Neuronal stem cell (in vitro differentiated cells): ENCODE measurements around the gene MXI1.

Experiments
- DNase-seq: peaks from one replicate; pipeline ENCODE4 v3.0.0-alpha.2; 2013; ENCODE audit warnings: low spot score
- H2AFZ ChIP-seq: one replicate; pipeline ENCODE4 v1.6.1; 2013; ENCODE audit warnings: mild to moderate bottlenecking, low read length, inconsistent platforms
- H2AK5ac ChIP-seq: 2 replicates; pipeline ENCODE4 v1.6.1; 2013; ENCODE audit warnings: low read depth, mild to moderate bottlenecking, inconsistent platforms, low read length, moderate library complexity, mixed read lengths
- H2BK120ac ChIP-seq: 2 replicates; pipeline ENCODE4 v1.6.1; 2013; ENCODE audit warnings: low read depth, mild to moderate bottlenecking, inconsistent platforms, low read length, moderate library complexity, mixed read lengths
- H2BK12ac ChIP-seq: one replicate; pipeline ENCODE4 v1.6.1; 2013; ENCODE audit warnings: low read length, inconsistent platforms
- H2BK15ac ChIP-seq: 2 replicates; pipeline ENCODE4 v1.6.1; 2013; ENCODE audit warnings: mild to moderate bottlenecking, low read length, inconsistent platforms, mixed read lengths
- H2BK5ac ChIP-seq: one replicate; pipeline ENCODE4 v1.6.1; 2013; ENCODE audit warnings: inconsistent platforms, mild to moderate bottlenecking, low read length, moderate library complexity
- H3K14ac ChIP-seq: one replicate; pipeline ENCODE4 v1.6.1; 2013; ENCODE audit warnings: low read length, inconsistent platforms
- H3K18ac ChIP-seq: 2 replicates; pipeline ENCODE4 v1.6.1; 2013; ENCODE audit warnings: low read length, inconsistent platforms
- H3K23ac ChIP-seq: 2 replicates; pipeline ENCODE4 v1.6.1; 2013; ENCODE audit warnings: low read depth, mild to moderate bottlenecking, mixed read lengths, low read length, inconsistent platforms; ENCODE audit not compliant: poor library complexity
- H3K27ac ChIP-seq: replicated peaks from 3 replicates; pipeline ENCODE4 v1.5.1; 2013; ENCODE audit warnings: low read length, inconsistent platforms
- H3K27me3 ChIP-seq, 3 experiments: 2 replicates each; pipeline ENCODE4 v1.6.1; 2013; ENCODE audit warnings: low read length in 3 of 3, mild to moderate bottlenecking in 2 of 3, inconsistent platforms in 1 of 3, low read depth in 1 of 3, mixed read lengths in 1 of 3, moderate library complexity in 1 of 3; ENCODE audit not compliant: control insufficient read depth in 3 of 3, insufficient read depth in 3 of 3
- H3K36me3 ChIP-seq, 2 donors: replicated peaks in 1 of 2; 2 replicates each; pipeline ENCODE4 v1.6.1; 2013; ENCODE audit warnings: low read length in 2 of 2; ENCODE audit not compliant: control insufficient read depth in 2 of 2, insufficient read depth in 2 of 2
- H3K4ac ChIP-seq: 2 replicates; pipeline ENCODE4 v1.6.1; 2013; ENCODE audit warnings: inconsistent platforms, mild to moderate bottlenecking, low read length, moderate library complexity
- H3K4me1 ChIP-seq, 2 donors: 1 replicate in 1 of 2; 2 replicates in 1 of 2; pipeline ENCODE4 v1.6.1; 2013; ENCODE audit warnings: low read length in 2 of 2, low read depth in 1 of 2; ENCODE audit not compliant: control insufficient read depth in 2 of 2, insufficient read depth in 1 of 2
- H3K4me2 ChIP-seq: one replicate; pipeline ENCODE4 v1.6.1; 2013; ENCODE audit warnings: mild to moderate bottlenecking, low read length, inconsistent platforms; ENCODE audit not compliant: insufficient read depth, poor library complexity, severe bottlenecking
- H3K4me3 ChIP-seq, 2 donors: 2 replicates each; pipeline ENCODE4 v1.5.1; 2013; ENCODE audit warnings: low read length in 2 of 2, mild to moderate bottlenecking in 2 of 2, inconsistent platforms in 1 of 2, moderate library complexity in 1 of 2
- H3K79me1 ChIP-seq: one replicate; pipeline ENCODE4 v1.6.1; 2013; ENCODE audit warnings: low read depth, mild to moderate bottlenecking, inconsistent platforms, low read length, moderate library complexity
- H3K9ac ChIP-seq: one replicate; pipeline ENCODE4 v1.6.1; 2013; ENCODE audit warnings: mild to moderate bottlenecking, low read depth, low read length, inconsistent platforms; ENCODE audit not compliant: poor library complexity
- H3K9me3 ChIP-seq, 2 donors: replicated peaks in 1 of 2; 2 replicates each; pipeline versions ENCODE3 to v1.6.1; 2013; ENCODE audit warnings: low read length in 2 of 2, mild to moderate bottlenecking in 2 of 2, inconsistent platforms in 1 of 2, low read depth in 1 of 2, mixed read lengths in 1 of 2, moderate library complexity in 1 of 2; ENCODE audit not compliant: control insufficient read depth in 2 of 2, insufficient read depth in 1 of 2
- H4K8ac ChIP-seq: one replicate; pipeline ENCODE4 v1.6.1; 2013; ENCODE audit warnings: low read depth, mild to moderate bottlenecking, inconsistent platforms, low read length, moderate library complexity
- H4K91ac ChIP-seq: one replicate; pipeline ENCODE4 v1.6.1; 2013; ENCODE audit warnings: low read length, low read depth, mild to moderate bottlenecking, inconsistent platforms; ENCODE audit not compliant: poor library complexity
- WGBS, 2 donors: extraction: QIAGEN DNeasy Blood & Tissue Kit; methylation state at CpG; one replicate each; pipeline ENCODE4 v1.1.7; 2013; ENCODE audit warnings: missing lambda C conversion rate in 2 of 2, mixed read lengths in 1 of 2; ENCODE audit not compliant: insufficient read length in 2 of 2, insufficient replicate concordance in 1 of 2; ENCODE audit errors: extremely low coverage in 2 of 2; 5-methylcytosine and 5-hydroxymethylcytosine counted together

MXI1 gene

GRCh38 chr10:110307805-110308204, 100.4 kb downstream of the MXI1 start:
- no CpG with 5 or more reads among the region's 4 CpGs for WGBS, 2 donors

DNA sequence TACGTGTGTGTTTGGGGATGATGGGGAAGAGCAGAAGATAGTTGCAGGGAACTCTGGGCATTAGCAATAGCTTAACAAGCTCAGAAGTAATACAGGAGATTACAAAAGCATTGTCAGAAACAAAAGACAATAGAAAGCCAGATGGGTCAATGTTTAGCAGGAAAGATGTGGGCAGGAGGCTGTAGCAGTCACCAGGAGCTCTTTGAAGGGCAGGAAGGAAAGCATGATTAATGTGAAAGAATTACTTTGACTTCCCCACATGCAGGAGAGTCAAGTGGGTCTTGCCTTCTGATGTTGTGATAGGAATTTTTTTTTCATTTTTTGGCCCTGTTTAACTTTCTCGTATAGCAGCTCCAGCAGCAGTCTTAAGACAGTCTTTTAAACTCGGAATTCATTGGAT, 103.3 kb downstream of the MXI1 start:
- Histone ChIP-seq H3K23ac (no peak overlapping the region), H2BK5ac (no peak overlapping the region)
- 100% methylated on average over 1 of the region's 3 CpGs; no CpG with 5 or more reads in 1 of the 2 donors for WGBS, 2 donors

More at GRCh38 chr10:110307805-110308204, 100.4 kb downstream of the MXI1 start:
- H3K27me3 ChIP-seq, result no peaks in the 10 kb centered on the region
- H3K4me3 ChIP-seq, result no peak overlapping the region
- H3K4me1 ChIP-seq, result peaks cover 2 to 6% of the 10 kb centered on the region in 2 donors
- H2AFZ ChIP-seq, result no peak overlapping the region
- H3K9me3 ChIP-seq, result no peaks in the 10 kb centered on the region
- no peak overlapping the region for H2AK5ac ChIP-seq
- H4K8ac ChIP-seq, result no peak overlapping the region
- no peak for DNase-seq
- H3K36me3 ChIP-seq, result peaks cover 0 to 8% of the 10 kb centered on the region in 2 donors
- no peak overlapping the region for H2BK120ac ChIP-seq
- H2BK15ac ChIP-seq, result no peak overlapping the region
- no peak overlapping the region for H3K4ac ChIP-seq
- H2BK12ac ChIP-seq, result no peak overlapping the region
- H3K79me1 ChIP-seq, result peaks cover 1% of the 10 kb centered on the region
- no peak overlapping the region for H3K23ac ChIP-seq
- H4K91ac ChIP-seq, result no peak overlapping the region
- no peak overlapping the region for H3K14ac ChIP-seq
- H3K18ac ChIP-seq, result no peak overlapping the region
- H3K9ac ChIP-seq, result no peak overlapping the region
- no peak overlapping the region for H3K4me2 ChIP-seq
- H3K27ac ChIP-seq, result no peak overlapping the region
- no peak overlapping the region for H2BK5ac ChIP-seq

GRCh38 chr10:110311357-110311949, 104.0 kb downstream of the MXI1 start:
- Histone ChIP-seq H3K27me3 (peaks cover 0 to 4% (median 0%) of the 10 kb centered on the region in 3 experiments), H3K4me3 (no peak overlapping the region), H2BK5ac (no peak overlapping the region), H2AK5ac (no peak overlapping the region), H2BK15ac (no peak overlapping the region), H3K79me1 (no peaks in the 10 kb centered on the region), H3K36me3 (no peaks in the 10 kb centered on the region), H3K23ac (no peak overlapping the region), H2AFZ (peak overlapping the region; percentile 42), H3K4ac (no peak overlapping the region), H3K4me1 (peaks cover 0 to 2% of the 10 kb centered on the region in 2 donors), H3K18ac (no peak overlapping the region), H3K9me3 (no peaks in the 10 kb centered on the region), H3K27ac (no peak overlapping the region), H3K14ac (no peak overlapping the region), H4K91ac (no peak overlapping the region), H2BK12ac (no peak overlapping the region), H2BK120ac (no peak overlapping the region), H3K9ac (no peak overlapping the region), H3K4me2 (no peak overlapping the region), H4K8ac (no peak overlapping the region)
- WGBS, 2 donors, result no CpG with 5 or more reads among the region's 3 CpGs
- peak; percentile 59 for DNase-seq

More for the DNA sequence above, 103.3 kb downstream of the MXI1 start:
- no peak overlapping the region for H3K27ac ChIP-seq
- no peaks in the 10 kb centered on the region for H3K27me3 ChIP-seq
- H3K79me1 ChIP-seq, result no peaks in the 10 kb centered on the region
- no peak overlapping the region for H2BK12ac ChIP-seq
- no peak overlapping the region for H3K14ac ChIP-seq
- no peak for DNase-seq
- H3K18ac ChIP-seq, result no peak overlapping the region
- no peak overlapping the region for H2AK5ac ChIP-seq
- H3K9ac ChIP-seq, result no peak overlapping the region
- H3K4me2 ChIP-seq, result no peak overlapping the region
- H3K4me1 ChIP-seq, result peaks cover 0 to 2% of the 10 kb centered on the region in 2 donors
- H2BK15ac ChIP-seq, result no peak overlapping the region
- no peak overlapping the region for H4K91ac ChIP-seq
- H3K36me3 ChIP-seq, result no peaks in the 10 kb centered on the region
- no peak overlapping the region for H2BK120ac ChIP-seq
- H4K8ac ChIP-seq, result no peak overlapping the region
- no peak overlapping the region for H3K4me3 ChIP-seq
- H2AFZ ChIP-seq, result peak overlapping the region; percentile 42
- no peak overlapping the region for H3K4ac ChIP-seq
- no peaks in the 10 kb centered on the region for H3K9me3 ChIP-seq

- Histone ChIP-seq H2BK15ac (no peak overlapping the region), H3K23ac (no peak overlapping the region), H2AFZ (no peak overlapping the region), H3K36me3 (no peaks in the 10 kb centered on the region), H4K91ac (no peak overlapping the region), H2BK120ac (no peak overlapping the region), H3K4me2 (no peak overlapping the region), H2AK5ac (no peak overlapping the region), H3K27me3 (peaks cover 0 to 4% (median 0%) of the 10 kb centered on the region in 3 experiments), H4K8ac (no peak overlapping the region), H3K9me3 (no peaks in the 10 kb centered on the region), H3K27ac (no peak overlapping the region), H3K79me1 (no peaks in the 10 kb centered on the region), H3K14ac (no peak overlapping the region), H3K4me3 (no peak overlapping the region), H3K9ac (no peak overlapping the region), H2BK5ac (no peak overlapping the region), H3K18ac (no peak overlapping the region), H3K4ac (no peak overlapping the region), H2BK12ac (no peak overlapping the region), H3K4me1 (peaks cover 0 to 2% of the 10 kb centered on the region in 2 donors)
- no peak for DNase-seq
- no CpG with 5 or more reads among the region's 2 CpGs for WGBS, 2 donors
These were observed 104.8 kb downstream of the MXI1 start for GRCh38 chr10:110312206-110312605.
